ENCODE results near the gene DLX4.

DLX4 gene

DNA sequence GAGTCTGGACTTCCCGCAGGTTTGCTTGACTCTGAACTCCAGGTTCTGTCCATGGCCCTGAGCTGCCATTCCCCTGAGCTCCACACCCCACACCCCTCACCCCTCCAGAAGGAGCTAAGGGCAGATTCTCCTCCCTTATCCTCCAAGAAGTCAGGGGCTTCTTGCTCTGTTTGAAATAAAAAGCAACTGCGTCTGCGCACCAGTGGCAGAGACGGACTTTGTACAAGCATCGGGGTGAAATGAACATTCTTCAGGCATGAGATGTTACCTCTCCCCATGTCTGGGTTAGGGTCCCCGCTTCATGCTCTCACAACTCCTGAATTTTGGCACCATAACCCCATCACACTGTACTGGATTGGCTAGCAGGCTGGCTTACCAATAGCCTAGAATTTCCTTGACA, 36.1 kb upstream of the DLX4 start:
- no peak for DNase-seq (ENCODE audit: low read depth)
- TF ChIP-seq, protein P1, sequence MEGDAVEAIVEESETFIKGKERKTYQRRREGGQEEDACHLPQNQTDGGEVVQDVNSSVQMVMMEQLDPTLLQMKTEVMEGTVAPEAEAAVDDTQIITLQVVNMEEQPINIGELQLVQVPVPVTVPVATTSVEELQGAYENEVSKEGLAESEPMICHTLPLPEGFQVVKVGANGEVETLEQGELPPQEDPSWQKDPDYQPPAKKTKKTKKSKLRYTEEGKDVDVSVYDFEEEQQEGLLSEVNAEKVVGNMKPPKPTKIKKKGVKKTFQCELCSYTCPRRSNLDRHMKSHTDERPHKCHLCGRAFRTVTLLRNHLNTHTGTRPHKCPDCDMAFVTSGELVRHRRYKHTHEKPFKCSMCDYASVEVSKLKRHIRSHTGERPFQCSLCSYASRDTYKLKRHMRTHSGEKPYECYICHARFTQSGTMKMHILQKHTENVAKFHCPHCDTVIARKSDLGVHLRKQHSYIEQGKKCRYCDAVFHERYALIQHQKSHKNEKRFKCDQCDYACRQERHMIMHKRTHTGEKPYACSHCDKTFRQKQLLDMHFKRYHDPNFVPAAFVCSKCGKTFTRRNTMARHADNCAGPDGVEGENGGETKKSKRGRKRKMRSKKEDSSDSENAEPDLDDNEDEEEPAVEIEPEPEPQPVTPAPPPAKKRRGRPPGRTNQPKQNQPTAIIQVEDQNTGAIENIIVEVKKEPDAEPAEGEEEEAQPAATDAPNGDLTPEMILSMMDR (IDR thresholded peaks at IDR 0.05; ENCODE audit: insufficient read depth, low read depth, low read length, missing control alignments) = no peak
- no peak overlapping the region for H3K4me3 ChIP-seq (ENCODE audit: low read length)

DNA sequence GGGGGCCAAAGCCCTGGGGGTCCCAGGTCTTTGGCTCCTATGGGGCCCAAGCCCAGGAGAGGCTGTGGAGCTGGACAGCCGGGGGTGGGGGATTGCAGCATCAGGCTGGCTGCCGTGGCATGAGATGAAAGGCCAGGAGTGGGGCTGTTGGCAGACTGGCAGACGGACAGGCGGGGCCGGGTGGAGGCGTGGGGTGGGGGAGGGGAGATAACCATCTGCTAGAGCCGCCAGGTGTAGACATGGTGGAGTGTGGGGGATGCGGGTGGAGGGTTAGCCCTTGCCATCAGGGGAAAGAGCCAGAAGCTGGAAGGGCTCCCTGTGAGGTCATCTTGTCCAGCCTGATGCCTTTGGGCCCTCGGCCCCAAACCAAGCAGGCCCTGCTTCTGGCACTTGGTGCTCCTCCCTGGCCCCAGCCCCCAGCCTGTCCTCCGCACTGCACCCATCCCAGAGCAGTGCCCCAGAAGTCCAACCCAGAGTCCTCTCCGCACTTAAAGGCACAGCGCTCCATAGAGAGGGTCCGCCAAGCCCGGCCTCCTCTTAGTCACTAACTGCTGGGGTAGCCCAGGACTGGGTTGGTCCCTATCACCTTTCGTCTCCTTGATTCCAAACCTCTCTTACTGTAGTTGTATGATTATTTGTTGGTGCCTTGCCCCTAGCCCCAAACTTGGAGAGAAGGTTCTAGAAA, 33.3 kb upstream of the DLX4 start:
- DNase-seq (ENCODE audit: low read depth) = no peak
- H3K4me3 ChIP-seq (ENCODE audit: low read length) = no peak overlapping the region
- TF ChIP-seq, protein P1 (IDR thresholded peaks at IDR 0.05; ENCODE audit: insufficient read depth, low read depth, low read length, missing control alignments) = no peak

GRCh38 chr17:49936386-49936785, 32.6 kb upstream of the DLX4 start:
- DNase-seq (ENCODE audit: low read depth) = no peak
- TF ChIP-seq, protein P1 (IDR thresholded peaks at IDR 0.05; ENCODE audit: insufficient read depth, low read depth, low read length, missing control alignments) = no peak
- H3K4me3 ChIP-seq (ENCODE audit: low read length) = no peak overlapping the region

DNA sequence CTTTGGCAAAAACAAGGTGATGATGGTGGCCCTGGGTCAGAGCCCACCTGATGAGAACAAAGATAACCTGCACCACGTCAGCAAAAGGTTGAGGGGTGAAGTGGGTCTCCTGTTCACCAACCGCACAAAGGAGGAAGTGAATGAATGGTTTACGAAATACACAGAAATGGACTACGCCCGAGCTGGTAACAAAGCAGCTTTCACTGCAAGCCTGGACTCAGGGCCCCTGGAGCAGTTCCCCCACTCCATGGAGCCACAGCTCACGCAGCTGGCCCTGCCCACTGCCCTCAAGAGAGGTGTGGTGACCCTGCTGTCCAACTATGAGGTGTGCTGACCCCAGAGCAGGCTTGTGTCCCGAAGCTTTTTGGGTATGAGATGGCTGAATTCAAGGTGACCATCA, 29.7 kb upstream of the DLX4 start:
- H3K4me3 ChIP-seq (ENCODE audit: low read length) = no peak overlapping the region
- DNase-seq (ENCODE audit: low read depth) = no peak
- TF ChIP-seq, protein P1 (IDR thresholded peaks at IDR 0.05; ENCODE audit: insufficient read depth, low read depth, low read length, missing control alignments) = no peak

DNA sequence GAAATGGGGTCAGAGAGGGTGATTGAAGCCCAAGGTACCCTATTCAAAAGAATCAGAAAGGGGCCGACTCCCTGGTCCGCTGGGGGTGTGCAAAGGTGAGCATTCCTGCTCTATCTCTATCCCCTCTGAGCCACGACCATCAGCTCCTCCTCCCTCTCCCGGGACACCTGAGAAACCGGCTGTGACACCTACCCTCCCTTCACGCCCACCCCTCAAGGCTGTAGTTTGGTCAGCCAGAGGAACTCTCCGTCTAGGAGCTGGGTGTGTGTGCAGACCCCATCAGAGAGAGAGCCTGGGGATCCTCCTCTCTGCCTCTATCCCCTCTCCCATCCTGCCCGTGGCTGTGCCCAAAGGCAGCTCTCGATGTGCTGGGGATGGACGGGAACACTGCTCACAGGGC, 27.6 kb upstream of the DLX4 start:
- TF ChIP-seq, protein P1 (IDR thresholded peaks at IDR 0.05; ENCODE audit: insufficient read depth, low read depth, low read length, missing control alignments) = no peak
- DNase-seq (ENCODE audit: low read depth) = no peak
- H3K4me3 ChIP-seq (ENCODE audit: low read length) = no peak overlapping the region

DNA sequence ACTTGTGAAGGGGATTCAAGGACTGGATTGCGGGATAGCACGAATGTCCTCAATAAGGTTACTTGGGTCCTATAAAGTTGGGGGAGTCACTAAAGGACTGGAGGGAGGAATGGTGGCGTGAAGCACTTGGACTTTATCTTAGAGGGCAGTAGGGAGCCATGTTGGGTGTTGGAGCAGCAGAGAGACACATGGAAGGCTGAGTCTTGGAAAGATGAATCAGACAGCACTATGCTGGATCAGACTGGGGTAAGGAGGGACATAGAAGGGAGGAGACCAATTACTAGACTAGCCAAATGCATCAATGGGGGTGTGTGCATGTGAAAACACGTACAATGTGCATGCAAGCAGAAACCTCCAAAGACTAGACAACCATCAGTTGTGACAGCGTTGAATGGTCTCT, 26.0 kb upstream of the DLX4 start:
- no peak for DNase-seq (ENCODE audit: low read depth)
- H3K4me3 ChIP-seq (ENCODE audit: low read length) = no peak overlapping the region
- TF ChIP-seq, protein P1 (IDR thresholded peaks at IDR 0.05; ENCODE audit: insufficient read depth, low read depth, low read length, missing control alignments) = no peak

- DNase-seq (ENCODE audit: low read depth) = no peak
- TF ChIP-seq, protein P1 (IDR thresholded peaks at IDR 0.05; ENCODE audit: insufficient read depth, low read depth, low read length, missing control alignments) = no peak
- no peak overlapping the region for H3K4me3 ChIP-seq (ENCODE audit: low read length)
These were observed 24.6 kb upstream of the DLX4 start for GRCh38 chr17:49944273-49944870.
